Measurements from ENCODE around the gene C15orf39.
"Not testable (repeated sequence)": the region's sequence is repeated elsewhere in the genome, so short reads cannot be mapped to it uniquely, and the experiment has no call there.

- not testable (repeated sequence) for TF ChIP-seq CTCF (IDR thresholded peaks at IDR 0.05 in 4 of 5, conservative IDR thresholded peaks at IDR 0.05 in 1 of 5); POLR2A (IDR thresholded peaks at IDR 0.05)
Observed at GRCh38 chr15:75245741-75246140, 44.1 kb downstream of the C15orf39 start.
